HG03097 (cell line): ENCODE data around the gene JARID2.

Source experiments
- ATAC-seq: cut with Tn5 transposase; IDR thresholded peaks from one replicate; pipeline ENCODE4 v1.9.1; 2021; ENCODE audit not compliant: unreplicated experiment, low FRiP score

JARID2 gene

DNA sequence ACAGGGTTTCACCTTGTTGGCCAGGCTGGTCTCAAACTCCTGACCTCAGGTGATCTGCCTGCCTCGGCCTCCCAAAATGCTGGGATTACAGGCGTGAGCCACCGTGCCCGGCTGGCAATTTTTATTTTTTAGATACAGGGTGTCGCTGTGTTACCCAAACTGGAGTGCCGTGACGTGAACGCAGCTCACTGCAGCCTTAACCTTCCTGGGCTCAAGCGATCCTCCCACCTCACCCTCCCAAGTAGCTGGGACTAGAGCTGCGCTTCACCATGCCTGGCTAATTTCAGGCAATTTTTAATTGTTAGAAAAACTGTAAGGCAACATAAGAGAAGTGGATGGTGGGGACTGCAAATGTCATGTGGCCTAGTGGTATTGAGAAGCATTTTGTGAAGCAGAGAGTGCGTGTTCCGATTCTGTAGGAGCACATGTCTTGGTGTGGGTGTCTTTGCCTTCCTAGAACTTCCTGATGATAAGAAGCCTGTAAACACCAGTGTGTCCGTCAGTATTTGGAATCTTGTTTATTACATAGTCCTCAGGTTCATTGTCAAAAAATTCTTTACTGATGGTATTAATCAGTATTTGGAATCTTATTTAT, 18.0 kb downstream of the JARID2 start:
- no peak for ATAC-seq

DNA sequence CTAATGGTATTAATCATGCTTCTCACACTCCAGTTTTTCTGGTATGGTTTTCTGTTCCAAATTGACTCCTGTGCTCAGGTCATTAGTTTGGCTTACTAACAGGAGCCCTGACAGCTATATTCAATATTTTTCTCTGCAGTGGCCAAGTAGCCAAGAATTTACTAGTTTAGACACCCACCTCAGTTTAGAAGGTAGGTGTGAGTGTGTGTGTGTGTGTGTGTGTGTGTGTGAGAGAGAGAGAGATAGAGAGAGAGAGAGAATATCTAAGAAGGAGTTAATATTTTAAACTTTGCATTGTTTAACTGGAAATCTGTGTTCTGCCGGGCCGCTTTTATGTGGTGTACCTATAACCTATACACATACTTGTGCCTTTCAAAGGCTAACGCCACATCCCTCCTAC, 18.5 kb downstream of the JARID2 start:
- no peak for ATAC-seq

DNA sequence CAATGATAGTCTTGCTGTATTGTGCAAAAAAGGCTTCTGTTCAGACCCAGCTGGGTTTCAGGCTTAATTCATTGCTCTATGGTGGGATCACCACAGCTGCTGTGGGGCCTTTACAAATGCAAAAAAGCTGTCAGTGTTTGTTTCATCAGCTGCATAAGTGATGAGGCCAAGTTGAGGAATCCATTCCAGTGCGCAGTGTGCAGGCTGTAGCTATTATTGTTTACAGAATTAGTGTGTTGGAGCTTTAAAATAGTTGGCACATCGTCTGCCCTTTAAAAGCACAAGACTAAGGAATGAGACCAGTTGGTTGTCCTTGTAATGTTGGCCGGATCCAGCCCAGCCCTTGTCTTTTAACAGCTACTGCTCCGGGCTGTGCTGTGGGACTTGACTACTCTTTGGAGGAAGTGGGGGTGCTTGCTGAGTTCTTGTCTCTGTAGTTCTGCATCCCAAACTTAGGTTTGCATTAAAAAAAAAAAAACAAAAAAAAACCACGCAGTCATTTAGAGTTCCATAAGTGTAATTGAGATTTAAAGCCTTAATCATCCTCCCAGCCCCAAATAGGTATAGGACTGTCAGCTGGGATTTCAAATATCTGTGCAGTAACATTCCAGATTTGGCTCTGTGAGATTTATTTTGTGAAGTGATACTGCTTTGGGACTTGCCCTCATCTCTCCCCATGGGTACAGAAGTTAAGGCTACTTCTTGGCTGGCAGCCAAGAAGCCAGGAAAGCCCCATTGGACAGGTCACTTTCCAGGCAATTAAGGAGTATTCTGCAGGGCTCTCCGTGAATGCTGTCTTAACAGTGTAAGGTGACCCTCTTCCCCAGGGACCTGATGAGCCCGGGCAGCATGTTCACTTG, 19.3 kb downstream of the JARID2 start:
- no peak for ATAC-seq

DNA sequence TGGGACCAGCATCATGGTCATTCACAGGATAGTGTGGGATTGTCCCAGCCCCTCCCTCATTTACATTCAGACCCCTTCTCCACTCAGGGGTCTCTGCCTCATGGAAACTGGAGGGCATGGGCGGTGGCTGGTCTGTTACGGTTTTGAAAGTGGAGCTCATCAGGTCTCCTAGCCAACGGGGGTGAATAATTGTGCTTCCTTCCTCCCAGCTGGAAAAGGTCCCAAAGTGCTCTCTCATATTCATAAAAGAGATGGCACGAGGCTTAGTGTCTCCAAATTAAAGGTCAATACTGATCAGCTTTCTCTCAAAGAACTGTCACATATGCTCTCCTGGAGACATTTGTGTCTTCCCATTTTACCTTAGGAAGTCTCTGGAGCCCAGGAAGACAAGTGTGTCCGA, 19.9 kb downstream of the JARID2 start:
- ATAC-seq, result no peak

DNA sequence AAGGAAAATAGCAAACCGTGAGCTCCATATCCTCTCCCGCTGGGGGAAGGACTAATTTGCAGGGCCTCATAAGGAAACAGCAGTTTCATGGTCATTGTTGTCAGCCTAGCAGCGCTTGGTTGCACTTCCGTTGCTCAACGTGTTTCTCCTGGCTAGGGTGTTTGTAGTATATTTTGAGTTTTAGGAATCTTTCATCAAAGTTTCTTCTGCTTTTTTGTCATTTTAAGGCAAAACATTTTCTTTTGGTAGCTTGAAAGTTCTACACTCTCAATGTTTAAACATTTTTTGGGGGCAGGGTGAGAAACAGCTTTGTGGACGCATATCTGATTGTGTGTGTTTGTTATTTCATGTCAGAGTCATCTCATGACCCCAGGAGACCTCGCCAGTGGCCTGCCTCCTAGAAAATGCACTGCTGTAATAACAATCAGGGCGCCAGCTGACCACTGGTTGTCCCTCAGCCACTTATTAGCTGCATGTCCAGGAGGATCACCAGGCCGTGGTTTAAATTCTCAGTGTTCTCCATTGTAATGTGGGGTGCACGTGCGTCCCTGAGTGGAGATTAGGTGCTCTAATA, 20.6 kb downstream of the JARID2 start:
- no peak for ATAC-seq

DNA sequence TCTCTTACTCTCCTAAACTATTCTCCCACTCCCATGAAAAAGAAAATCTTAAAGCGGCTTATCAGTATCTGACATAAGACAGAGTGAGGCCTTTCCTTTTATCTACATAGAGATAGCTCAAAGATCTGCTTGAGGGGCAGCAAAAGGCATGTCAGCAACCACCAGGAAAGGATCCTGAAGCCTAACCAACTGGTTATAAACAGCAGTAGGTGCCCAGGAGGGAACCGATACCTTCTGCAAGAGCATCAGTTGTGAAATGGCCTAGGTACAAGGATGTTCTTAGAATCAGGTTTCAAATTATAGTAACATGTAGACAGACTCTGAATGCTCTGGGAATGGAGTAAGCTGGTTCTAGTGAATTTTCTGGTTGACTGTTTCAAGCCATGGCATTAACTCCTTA, 21.4 kb downstream of the JARID2 start:
- ATAC-seq, result no peak

DNA sequence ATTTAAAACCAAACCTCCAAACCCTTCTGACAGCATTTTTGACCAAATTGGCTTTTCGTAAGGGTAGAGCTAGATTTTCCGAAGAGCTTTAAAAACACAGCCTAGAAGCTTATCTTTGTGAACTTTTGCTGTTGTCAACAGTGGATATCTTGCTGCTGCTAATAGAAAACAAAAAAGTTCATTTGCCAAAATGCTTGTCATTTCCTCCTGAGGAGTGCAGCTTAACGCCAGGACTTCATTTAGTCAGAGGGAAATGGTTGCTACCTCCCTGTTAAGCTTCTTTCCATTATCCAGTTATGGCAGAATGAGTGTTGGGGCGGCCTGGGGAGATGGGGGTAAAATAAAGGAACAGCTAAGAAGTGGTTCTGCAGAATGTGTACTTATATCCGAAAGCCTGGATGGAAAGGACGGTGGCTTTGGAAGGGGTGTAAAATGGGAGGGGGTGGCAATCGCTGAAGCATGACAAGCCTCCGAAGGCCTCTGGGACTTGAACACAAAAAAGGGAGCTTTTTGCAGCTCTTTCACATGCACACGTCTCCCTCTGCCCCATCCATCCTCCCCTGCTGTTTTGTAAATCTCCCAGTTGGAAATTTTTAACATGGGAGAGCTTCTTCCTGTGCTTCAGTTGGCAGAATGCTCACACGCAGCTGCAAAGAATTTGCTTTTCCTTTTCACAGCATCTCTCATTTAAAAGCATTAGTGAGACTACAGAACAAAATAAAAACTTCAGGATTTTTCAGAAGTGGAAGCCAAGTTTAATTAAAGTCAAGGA, 22.5 kb downstream of the JARID2 start:
- ATAC-seq, result no peak

DNA sequence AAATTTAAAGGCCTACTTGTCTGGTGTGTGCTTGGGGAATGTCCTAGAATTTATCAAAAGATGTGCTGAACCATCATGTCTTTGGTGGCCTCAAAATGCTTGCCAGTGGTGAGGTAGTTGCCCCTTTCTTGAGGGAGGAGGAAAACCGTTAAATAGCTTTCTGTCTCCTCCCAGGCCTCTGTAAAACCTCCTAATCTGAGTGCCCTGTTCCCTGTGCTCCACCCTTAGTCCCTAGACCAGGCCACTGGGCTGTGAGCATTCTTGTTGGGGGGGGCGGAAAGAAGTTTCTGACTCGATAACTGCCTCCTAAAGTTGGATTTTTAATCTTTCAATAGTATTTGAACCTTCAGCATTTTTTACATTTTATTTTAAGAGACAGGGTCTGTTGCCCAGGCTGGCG, 23.1 kb downstream of the JARID2 start:
- ATAC-seq, result no peak

DNA sequence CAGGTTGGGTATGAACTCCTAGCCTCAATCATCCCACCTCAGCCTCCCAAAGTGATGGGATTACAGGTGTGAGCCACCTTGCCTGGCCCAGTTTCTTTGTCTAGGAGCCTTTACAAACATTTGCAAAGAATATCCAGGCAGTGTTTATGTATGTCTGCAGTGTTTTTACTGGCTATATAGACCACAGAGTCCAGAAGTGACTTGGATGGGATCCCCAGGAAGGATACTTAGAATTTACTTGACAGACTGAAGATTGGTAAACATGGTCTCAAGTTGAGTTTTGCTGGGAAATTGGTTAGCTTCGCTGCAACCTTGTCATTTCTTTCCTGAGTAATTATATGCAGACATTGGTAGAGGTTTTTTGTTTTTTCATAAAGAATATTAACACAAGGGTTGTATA, 23.8 kb downstream of the JARID2 start:
- no peak for ATAC-seq

DNA sequence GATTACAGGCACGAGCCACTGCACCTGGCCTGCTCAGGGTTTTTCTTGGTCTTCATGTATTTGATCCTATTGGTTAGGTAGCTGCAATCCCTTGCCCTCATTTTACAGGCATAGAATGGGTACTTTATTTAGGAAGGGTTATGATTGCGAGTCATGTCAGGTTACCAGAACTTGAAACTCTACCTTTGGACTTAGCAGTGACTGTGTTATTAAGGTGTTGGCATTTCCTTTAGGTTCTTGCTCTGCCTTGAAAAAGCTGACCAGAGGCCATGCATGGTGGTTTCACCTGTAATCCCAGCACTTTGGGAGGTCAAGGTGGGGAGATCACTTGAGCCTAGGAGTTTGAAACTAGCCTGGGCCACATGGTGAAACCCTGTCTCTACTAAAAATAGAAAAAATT, 24.5 kb downstream of the JARID2 start:
- no peak for ATAC-seq

DNA sequence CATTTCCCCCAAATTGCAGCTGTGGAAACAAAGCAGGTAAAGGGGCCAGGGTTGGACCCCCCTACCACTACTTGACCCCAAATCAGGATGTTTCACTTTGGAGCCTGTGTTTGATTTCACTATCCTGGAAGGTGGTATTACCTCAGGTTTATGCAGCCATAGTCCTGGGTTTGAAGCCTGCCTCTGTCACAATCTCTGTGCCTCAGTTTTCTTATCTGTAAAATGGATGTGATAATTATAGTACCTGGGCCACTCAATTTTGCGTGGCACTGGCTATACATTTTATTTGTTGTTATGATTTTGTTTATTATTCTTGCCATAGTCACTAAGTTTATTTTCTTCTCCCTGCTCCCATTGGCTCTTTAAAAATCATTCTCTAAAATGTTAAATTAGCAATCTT, 26.7 kb downstream of the JARID2 start:
- ATAC-seq, result no peak

DNA sequence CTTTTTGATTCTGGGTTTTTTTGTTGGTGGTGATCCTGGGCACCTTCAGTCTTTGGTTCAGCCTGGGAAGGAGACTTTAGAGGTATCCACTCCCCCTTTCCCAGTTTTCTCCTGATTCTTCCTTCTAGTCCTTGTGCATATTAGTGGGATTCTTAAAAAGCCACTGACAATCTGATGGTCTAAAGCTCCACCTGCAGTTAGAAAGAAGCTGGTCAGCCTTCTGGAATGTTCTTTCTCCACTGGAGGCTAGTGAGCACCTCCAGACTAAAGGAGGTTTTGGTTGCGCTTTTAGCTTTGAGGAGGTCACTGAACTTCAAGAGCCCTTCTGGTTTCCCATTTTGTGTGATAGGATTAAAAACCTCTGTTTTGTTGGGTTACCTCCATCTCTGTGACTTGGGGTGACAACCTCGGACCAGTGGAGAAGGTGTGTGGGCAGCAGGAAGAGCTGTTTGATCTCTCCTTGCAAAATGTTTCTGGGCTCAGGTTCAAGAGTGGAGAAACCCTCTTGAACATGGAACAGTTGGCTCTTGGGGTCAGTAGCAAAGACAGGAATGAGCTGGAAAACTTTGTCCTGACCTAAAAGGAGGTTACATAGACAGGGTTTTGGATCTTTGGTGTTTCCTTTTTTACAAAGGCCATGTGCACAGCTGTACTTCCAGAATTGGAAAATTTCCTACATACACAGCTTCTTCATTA, 29.0 kb downstream of the JARID2 start:
- ATAC-seq, result no peak

DNA sequence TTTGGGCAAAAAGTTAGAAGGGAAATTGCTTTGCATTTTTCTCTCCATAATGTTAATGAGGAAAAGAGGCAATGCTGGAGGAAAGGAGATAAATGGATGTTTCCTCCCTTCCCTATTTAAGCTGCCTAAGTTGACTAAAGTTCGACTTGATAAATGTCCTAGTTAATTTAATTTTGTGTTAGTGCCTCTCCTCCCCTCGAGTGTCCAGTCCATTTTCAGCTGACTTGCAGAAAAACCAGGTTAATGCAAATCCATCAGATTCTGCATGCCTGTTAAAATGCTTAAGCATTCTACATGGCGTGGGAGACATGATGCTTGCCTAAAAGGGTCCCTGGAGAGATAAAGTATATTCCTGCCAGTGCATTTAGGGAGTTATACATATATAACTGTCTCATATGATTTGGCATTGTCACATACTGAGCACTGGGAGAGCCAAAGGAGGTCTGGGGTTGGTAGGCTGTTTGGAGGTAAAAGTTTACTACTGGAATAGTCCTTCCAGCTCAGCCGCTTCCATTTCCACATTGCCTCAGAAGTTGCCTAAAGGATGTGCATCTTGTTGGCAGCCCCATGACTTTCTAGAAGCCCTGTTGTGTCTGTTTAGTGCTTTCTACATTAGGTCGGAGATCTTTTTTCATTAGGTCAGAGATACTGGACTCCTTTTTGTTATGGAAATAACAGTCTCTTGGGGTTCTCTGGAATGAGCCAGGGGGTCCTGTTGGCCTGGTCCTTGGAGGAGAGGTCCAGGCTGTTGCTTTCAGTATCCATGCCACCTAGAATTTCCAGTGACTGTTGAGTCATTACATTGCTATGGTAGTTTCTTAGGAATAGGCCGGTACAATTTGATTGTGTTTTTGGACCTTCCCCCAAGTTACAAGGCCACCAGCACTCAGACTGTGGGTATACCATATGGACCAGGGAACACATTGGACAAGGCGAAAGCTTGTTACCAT, 30.4 kb downstream of the JARID2 start:
- ATAC-seq, result no peak

DNA sequence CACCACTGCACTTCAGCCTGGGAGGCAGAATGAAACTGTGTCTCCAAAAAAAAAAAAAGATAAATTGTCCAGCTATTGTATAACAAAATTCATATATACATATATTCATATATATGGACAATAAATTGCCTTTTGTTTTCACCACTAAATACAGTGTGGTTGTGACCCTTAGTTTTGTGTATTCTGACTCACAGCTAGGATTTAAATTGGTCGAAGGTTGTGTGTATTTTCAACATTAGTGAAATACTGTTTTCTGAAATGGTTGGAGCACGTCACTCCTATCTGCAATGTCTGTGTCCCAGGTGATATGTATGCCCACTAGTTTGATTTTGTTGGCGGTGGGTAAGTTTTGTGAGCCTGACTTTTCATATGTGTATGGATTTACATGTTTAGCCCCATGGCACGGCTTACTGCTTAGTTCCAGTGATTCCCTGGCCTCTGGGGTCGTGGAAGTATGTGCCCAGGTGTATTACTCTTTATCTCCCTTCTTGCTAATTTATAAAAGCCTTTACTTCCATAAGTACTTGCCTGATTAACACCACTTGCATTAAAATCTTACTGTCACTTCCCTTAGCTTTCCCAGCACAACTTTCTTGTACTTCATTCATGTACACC, 33.3 kb downstream of the JARID2 start:
- no peak for ATAC-seq

DNA sequence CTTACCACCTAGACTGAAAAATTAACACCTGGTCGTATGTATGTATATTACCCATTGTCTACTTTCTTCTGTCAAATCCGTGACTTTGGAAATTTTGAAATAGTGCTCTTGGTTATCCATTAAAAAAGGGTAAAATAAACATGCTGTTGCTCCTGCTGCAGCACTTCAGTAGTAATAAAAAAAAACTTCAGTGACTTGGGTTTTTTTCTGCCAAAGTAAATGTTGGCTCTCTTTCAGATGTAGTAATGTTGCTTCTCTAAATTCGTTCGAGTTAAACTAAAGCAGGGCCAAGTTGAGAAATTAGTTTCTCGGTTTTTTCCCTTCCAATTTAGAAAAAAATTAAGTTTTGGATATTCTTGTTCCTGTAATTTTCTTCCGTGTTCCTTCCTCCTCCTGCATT, 34.2 kb downstream of the JARID2 start:
- no peak for ATAC-seq

DNA sequence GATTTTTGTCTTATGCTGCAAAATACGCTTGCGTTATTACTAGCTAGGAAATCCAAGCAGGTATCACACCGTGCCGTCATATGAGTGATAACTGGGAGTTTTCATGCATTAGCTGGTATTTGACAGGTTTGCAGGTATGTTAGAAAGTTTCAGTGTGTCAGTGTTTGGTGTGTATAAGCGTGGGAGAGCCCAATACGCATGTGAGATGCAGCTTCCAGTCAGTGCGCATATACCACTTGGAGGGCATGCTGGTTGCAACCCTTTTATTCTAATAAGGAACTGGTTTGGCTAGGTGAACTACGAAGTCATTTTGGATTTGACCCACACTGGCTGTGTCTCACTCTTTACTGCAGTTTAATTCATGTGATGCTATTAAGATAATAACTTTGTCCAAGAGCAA, 35.1 kb downstream of the JARID2 start:
- no peak for ATAC-seq

DNA sequence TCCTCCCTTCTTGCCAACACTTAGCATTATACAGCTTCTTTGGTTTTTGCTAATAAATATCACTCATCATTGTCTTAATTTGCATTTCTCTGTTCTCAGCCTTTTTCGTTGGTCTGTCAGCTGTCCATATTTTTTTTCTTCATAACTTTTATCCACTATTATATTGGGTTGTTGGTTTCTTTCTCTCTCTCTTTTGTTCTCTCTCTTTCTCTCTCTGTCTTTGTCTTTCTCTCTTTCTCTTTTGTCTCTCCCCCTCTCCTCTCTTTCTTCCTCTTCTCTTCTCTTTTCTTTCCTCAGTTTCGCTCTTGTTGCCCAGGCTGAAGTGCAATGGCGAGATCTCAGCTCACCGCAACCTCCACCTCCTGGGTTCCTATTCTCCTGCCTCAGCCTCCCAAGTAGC, 36.5 kb downstream of the JARID2 start:
- no peak for ATAC-seq

DNA sequence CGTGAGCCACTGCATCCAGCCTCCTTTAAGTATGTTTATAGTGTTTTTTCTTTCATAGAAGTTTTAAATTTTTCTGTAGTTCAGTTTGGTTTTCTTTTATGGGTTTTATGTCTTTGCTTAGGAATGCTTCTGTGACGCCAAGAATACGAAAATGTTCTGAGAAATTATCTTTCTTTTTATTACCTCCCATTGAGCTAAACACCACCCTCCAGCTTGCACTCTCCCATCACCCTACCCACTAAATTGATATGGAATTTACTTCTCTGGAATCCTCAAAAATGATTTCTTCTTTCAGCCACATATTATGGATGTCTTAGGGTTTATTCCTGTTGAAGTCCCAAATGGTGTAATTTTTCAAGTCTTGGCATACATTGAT, 38.1 kb downstream of the JARID2 start:
- ATAC-seq, result no peak

DNA sequence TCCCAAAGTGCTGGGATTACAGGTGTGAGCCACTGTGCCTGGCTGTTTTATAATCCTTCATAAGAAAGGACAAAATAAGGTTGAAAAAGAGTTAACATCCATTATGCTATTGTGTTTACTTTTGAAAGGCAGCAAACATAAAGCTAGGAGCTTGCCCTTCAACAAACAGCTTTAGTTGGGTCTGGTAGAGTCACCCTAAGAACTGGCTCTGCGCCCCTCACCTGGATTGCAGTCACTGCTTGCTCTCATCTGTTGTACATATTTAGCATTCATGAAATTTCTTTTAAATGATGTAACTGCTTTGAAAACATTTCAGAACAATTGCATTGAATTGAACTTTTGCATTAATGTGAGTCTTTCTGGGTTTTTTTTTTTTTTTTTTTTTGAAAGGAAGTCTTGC, 38.9 kb downstream of the JARID2 start:
- no peak for ATAC-seq
